B cell (primary cell): ENCODE results near the gene CELF2. TPM values are rescaled to one million over a fixed set of nuclear protein-coding genes. Genes with fewer than 3 reads are reported as not detected.

Source experiments
- ATAC-seq: fragments of 200-7000 bp; cut with Tn5 transposase; one replicate; pipeline ENCODE4 v1.10.0; 2021; ENCODE audit warnings: low read depth, mild to moderate bottlenecking, moderate number of reproducible peaks, moderate library complexity
- CTCF ChIA-PET: fragments of 350-600 bp; sonication (Branson Sonifier 250); formaldehyde crosslinking; loops from one replicate; lab custom pipeline; 2021; ENCODE audit warnings: antibody characterized with exemption, inconsistent platforms; lab: Charles Lee
- POLR2A ChIA-PET: fragments of 350-600 bp; sonication (Branson Sonifier 250); formaldehyde crosslinking; loops from one replicate; lab custom pipeline; 2021; ENCODE audit warnings: antibody characterized with exemption; lab: Charles Lee
- DNase-seq: peaks from one replicate; pipeline ENCODE4 v3.0.0; 2013
- H2AFZ ChIP-seq: 2 replicates; pipeline ENCODE4 v1.6.1; 2012; ENCODE audit warnings: mild to moderate bottlenecking, low read depth, low read length; ENCODE audit not compliant: insufficient read depth, poor library complexity, severe bottlenecking
- H3K27ac ChIP-seq, 2 donors: 1 replicate in 1 of 2; 2 replicates in 1 of 2; pipeline ENCODE4 v1.5.1; 2012 to 2013; ENCODE audit warnings: low read length in 2 of 2, mild to moderate bottlenecking in 2 of 2, moderate library complexity in 1 of 2
- H3K27me3 ChIP-seq, 4 experiments: fragments of 200-600 bp in 1 of 4; sonication (generic) in 1 of 4; replicated peaks in 1 of 4; 1 replicate in 2 of 4; 2 replicates in 2 of 4; pipeline versions ENCODE4 v1.6.1 to v1.7.0; 2013 to 2016; ENCODE audit warnings: low read length in 3 of 4, mild to moderate bottlenecking in 2 of 4, mixed read lengths in 1 of 4, moderate library complexity in 1 of 4; ENCODE audit not compliant: insufficient read depth in 4 of 4, control insufficient read depth in 3 of 4; ENCODE audit errors: control extremely low read depth in 1 of 4
- H3K36me3 ChIP-seq, 2 experiments: replicated peaks in 1 of 2; 1 replicate in 1 of 2; 2 replicates in 1 of 2; pipeline versions ENCODE4 v1.6.1 to v1.7.1; 2013; ENCODE audit warnings: low read length in 1 of 2; ENCODE audit not compliant: insufficient read depth in 2 of 2, control insufficient read depth in 1 of 2; ENCODE audit errors: control extremely low read depth in 1 of 2, extremely low read depth in 1 of 2
- H3K4me1 ChIP-seq, 2 donors: fragments of 200-600 bp in 1 of 2; sonication (generic) in 1 of 2; 1 replicate in 1 of 2; 2 replicates in 1 of 2; pipeline versions ENCODE4 v1.5.1 to v1.6.1; 2013 to 2017; ENCODE audit warnings: low read length in 2 of 2; ENCODE audit not compliant: control insufficient read depth in 2 of 2, insufficient read depth in 2 of 2
- H3K4me2 ChIP-seq: replicated peaks from 2 replicates; pipeline ENCODE3; 2012; ENCODE audit warnings: mild to moderate bottlenecking, low read depth, low read length; ENCODE audit not compliant: poor library complexity, severe bottlenecking
- H3K4me3 ChIP-seq, 5 experiments: fragments of 200-600 bp in 1 of 5; sonication (generic) in 1 of 5; 1 replicate in 3 of 5; 2 replicates in 2 of 5; pipeline versions ENCODE4 v1.5.1 to v1.7.0; 2011 to 2016; ENCODE audit warnings: low read length in 4 of 5, mild to moderate bottlenecking in 4 of 5, low read depth in 2 of 5, control low read depth in 1 of 5, moderate library complexity in 1 of 5; ENCODE audit not compliant: insufficient read depth in 1 of 5; ENCODE audit errors: control extremely low read depth in 1 of 5, extremely low read depth in 1 of 5
- H3K79me2 ChIP-seq: fragments of 200-600 bp; sonication (generic); one replicate; pipeline ENCODE4 v1.6.0; 2016; ENCODE audit warnings: low read length; ENCODE audit not compliant: control insufficient read depth, insufficient read depth
- H3K9ac ChIP-seq: fragments of 200-600 bp; sonication (generic); 2 replicates; pipeline ENCODE4 v1.6.1; 2017; ENCODE audit warnings: mild to moderate bottlenecking, low read length, moderate library complexity
- H3K9me3 ChIP-seq, 3 donors: one replicate each; pipeline versions ENCODE4 v1.6.1 to v1.7.1; 2013; ENCODE audit warnings: low read length in 2 of 3; ENCODE audit not compliant: control insufficient read depth in 2 of 3, insufficient read depth in 1 of 3; ENCODE audit errors: control extremely low read depth in 1 of 3
- H4K20me1 ChIP-seq: 2 replicates; pipeline ENCODE4 v1.6.0; 2012; ENCODE audit warnings: mild to moderate bottlenecking, low read length; ENCODE audit not compliant: insufficient read depth, control insufficient read depth, poor library complexity, severe bottlenecking
- H3K27ac Mint-ChIP-seq: one replicate; pipeline ENCODE4 v1.8.0; 2021; ENCODE audit warnings: mixed read lengths
- H3K27me3 Mint-ChIP-seq: one replicate; pipeline ENCODE4 v1.8.0; 2021; ENCODE audit warnings: mixed read lengths
- H3K4me1 Mint-ChIP-seq: one replicate; pipeline ENCODE4 v1.8.0; 2021; ENCODE audit warnings: mixed read lengths
- H3K4me3 Mint-ChIP-seq: one replicate; pipeline ENCODE4 v1.8.0; 2021; ENCODE audit warnings: mixed read lengths
- H3K9me3 Mint-ChIP-seq: one replicate; pipeline ENCODE4 v1.8.0; 2022; ENCODE audit warnings: mixed read lengths; ENCODE audit not compliant: insufficient read depth
- EZH2 ChIP-seq: IDR thresholded peaks from 2 replicates; pipeline ENCODE4 v1.6.1; 2012; ENCODE audit warnings: borderline replicate concordance, low read depth, mild to moderate bottlenecking, moderate library complexity, low read length; ENCODE audit not compliant: insufficient read depth, poor library complexity, severe bottlenecking
- WGBS: methylation state at CpG from one replicate; pipeline ENCODE4 v1.1.5; 2013; ENCODE audit warnings: missing lambda C conversion rate; ENCODE audit not compliant: insufficient coverage; 5-methylcytosine and 5-hydroxymethylcytosine counted together
- intact Hi-C: fragments of 100-400 bp; cut with micrococcal nuclease; formaldehyde crosslinking; loops from one replicate; pipeline ENCODE4 v1.10.0; 2022
- polyA plus RNA-seq: library from polyadenylated mRNA; depleted of rRNA; stranded (reverse); fragments of >200 nt; gene quantifications from 2 replicates; pipeline ENCODE4 v1.2.3, GENCODE V29; 2012
- total RNA-seq, 2 donors: library from RNA; stranded (reverse); fragments of 120-200 nt in 1 of 2; gene quantifications; 1 replicate in 1 of 2; 2 replicates in 1 of 2; pipeline versions ENCODE4 v1.2.3 to v1.2.4, GENCODE V29; 2013 to 2022
- TF ChIP-seq, protein P1 (sequence below): fragments of 200-600 bp; IDR thresholded peaks from one replicate; pipeline ENCODE4 v1.8.0; 2022; ENCODE audit warnings: antibody characterized with exemption, mild to moderate bottlenecking

Gene CELF2
- total and polyA plus RNA-seq, 2 donors (not counting 1 experiment from before 2014, with no cell fraction given): 59.5 to 112 TPM

DNA sequence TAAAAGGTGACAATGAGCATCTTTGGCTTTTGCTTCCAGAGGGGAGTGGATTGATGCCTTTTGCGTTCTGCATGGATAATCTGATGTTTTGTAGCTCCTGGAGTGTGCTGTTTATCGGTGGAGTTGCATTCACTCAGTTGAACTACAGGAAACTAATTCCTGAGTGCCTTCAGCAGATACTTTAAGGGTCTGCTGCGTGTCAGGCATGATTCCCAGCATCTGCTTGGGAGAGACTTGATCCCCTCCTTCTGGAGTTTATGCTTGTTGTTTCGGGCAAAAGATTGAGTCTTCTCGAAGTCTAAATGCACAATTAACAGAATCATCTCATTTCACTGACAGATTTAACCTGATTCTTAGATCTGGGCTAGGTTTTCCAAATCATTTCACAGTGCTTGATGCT is 46.2 kb downstream of the CELF2 start:
- ChIA-PET POLR2A (no interaction called here), CTCF (no interaction called here)
- H3K9ac ChIP-seq: no peak overlapping the region

DNA sequence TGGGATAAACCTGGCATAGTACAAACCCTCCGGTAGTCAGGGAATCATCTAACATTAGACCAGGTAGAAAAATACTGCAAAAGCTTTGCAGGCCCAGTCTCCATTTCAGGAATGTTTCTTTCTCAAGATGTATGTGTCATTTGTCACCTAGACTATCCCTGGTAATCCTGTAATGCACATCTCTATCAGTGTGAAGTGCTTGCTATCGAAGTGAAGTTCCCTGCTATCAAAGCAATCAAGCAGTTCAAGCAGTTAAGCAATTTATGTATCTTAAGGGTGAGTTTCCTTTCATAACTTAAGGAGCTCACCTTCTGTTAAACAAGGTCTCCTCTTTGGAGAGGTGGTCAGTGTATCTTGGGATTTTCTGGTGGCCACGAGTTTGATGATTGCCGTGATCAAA is 47.2 kb downstream of the CELF2 start:
- no peak overlapping the region for H3K9ac ChIP-seq

More for the DNA sequence above, 46.2 kb downstream of the CELF2 start:
- no peaks in the 10 kb centered on the region for H4K20me1 ChIP-seq
- WGBS: 87% methylated on average over 3 of the region's 5 CpGs
- no peak for ATAC-seq
- H3K9me3 Mint-ChIP-seq: no peaks in the 10 kb centered on the region
- H3K4me3 ChIP-seq: no peak overlapping the region
- no peaks in the 10 kb centered on the region for H3K9me3 ChIP-seq
- no peaks in the 10 kb centered on the region for H3K4me1 ChIP-seq
- H3K36me3 ChIP-seq: no peaks in the 10 kb centered on the region
- peaks cover 0 to 4% (median 0%) of the 10 kb centered on the region in 4 experiments for H3K27me3 ChIP-seq
- TF ChIP-seq EZH2: no peak
- TF ChIP-seq, protein P1, sequence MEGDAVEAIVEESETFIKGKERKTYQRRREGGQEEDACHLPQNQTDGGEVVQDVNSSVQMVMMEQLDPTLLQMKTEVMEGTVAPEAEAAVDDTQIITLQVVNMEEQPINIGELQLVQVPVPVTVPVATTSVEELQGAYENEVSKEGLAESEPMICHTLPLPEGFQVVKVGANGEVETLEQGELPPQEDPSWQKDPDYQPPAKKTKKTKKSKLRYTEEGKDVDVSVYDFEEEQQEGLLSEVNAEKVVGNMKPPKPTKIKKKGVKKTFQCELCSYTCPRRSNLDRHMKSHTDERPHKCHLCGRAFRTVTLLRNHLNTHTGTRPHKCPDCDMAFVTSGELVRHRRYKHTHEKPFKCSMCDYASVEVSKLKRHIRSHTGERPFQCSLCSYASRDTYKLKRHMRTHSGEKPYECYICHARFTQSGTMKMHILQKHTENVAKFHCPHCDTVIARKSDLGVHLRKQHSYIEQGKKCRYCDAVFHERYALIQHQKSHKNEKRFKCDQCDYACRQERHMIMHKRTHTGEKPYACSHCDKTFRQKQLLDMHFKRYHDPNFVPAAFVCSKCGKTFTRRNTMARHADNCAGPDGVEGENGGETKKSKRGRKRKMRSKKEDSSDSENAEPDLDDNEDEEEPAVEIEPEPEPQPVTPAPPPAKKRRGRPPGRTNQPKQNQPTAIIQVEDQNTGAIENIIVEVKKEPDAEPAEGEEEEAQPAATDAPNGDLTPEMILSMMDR: no peak
- no peak overlapping the region for H2AFZ ChIP-seq
- no peak overlapping the region for H3K4me2 ChIP-seq
- H3K27ac Mint-ChIP-seq: no peak overlapping the region
- H3K4me3 Mint-ChIP-seq: no peak overlapping the region
- no peaks in the 10 kb centered on the region for H3K79me2 ChIP-seq
- no peak overlapping the region for H3K27ac ChIP-seq
- intact Hi-C loops: no loop called here
- peaks cover 25% of the 10 kb centered on the region for H3K27me3 Mint-ChIP-seq
- no peaks in the 10 kb centered on the region for H3K4me1 Mint-ChIP-seq
- no peak for DNase-seq

More for the DNA sequence above, 47.2 kb downstream of the CELF2 start:
- TF ChIP-seq, protein P1: no peak
- TF ChIP-seq EZH2: no peak
- POLR2A ChIA-PET: no interaction called here
- H3K27me3 ChIP-seq: peaks cover 0 to 4% (median 0%) of the 10 kb centered on the region in 4 experiments
- H3K4me2 ChIP-seq: no peak overlapping the region
- no peaks in the 10 kb centered on the region for H3K4me1 Mint-ChIP-seq
- no peaks in the 10 kb centered on the region for H3K9me3 ChIP-seq
- H3K4me1 ChIP-seq: no peaks in the 10 kb centered on the region
- peaks cover 15% of the 10 kb centered on the region for H3K27me3 Mint-ChIP-seq
- no peak for DNase-seq
- 100% methylated on average over 1 of the region's 4 CpGs for WGBS
- no peak overlapping the region for H3K4me3 ChIP-seq
- no peak overlapping the region for H3K4me3 Mint-ChIP-seq
- no peaks in the 10 kb centered on the region for H3K79me2 ChIP-seq
- H2AFZ ChIP-seq: no peak overlapping the region
- ATAC-seq: no peak
- no peaks in the 10 kb centered on the region for H3K36me3 ChIP-seq
- H3K9me3 Mint-ChIP-seq: no peaks in the 10 kb centered on the region
- no peak overlapping the region for H3K27ac Mint-ChIP-seq
- no peaks in the 10 kb centered on the region for H4K20me1 ChIP-seq
- CTCF ChIA-PET: no interaction called here
- intact Hi-C loops: no loop called here
- H3K27ac ChIP-seq: no peak overlapping the region
